GM23338 (cell line): Measurements from ENCODE around the gene C1orf210.

ENCODE experiments used
- CREB1 ChIP-seq: fragments of 250-450 bp; sonication (Bioruptor Pico); IDR thresholded peaks from 2 replicates; pipeline ENCODE4 v1.5.0; 2020; ENCODE audit warnings: low read depth, mild to moderate bottlenecking, moderate library complexity
- EZH2 ChIP-seq: fragments of 200-600 bp; sonication (generic); IDR thresholded peaks from one replicate; pipeline ENCODE4 v1.8.0; 2017; ENCODE audit warnings: antibody characterized with exemption, mild to moderate bottlenecking, low read depth; ENCODE audit not compliant: unreplicated experiment
- EZH2phosphoT487 ChIP-seq: fragments of 200-600 bp; sonication (generic); IDR thresholded peaks from one replicate; pipeline ENCODE4 v1.8.1; 2018; ENCODE audit warnings: antibody characterized with exemption; ENCODE audit not compliant: unreplicated experiment
- JUNB ChIP-seq: IDR thresholded peaks from one replicate; pipeline ENCODE4 v1.6.1; 2016; ENCODE audit warnings: antibody characterized with exemption; ENCODE audit not compliant: unreplicated experiment
- POLR2AphosphoS5 ChIP-seq: IDR thresholded peaks from 2 replicates; pipeline ENCODE4 v1.6.1; 2016; ENCODE audit warnings: antibody characterized with exemption, low read depth
- ZNF331 ChIP-seq: fragments of 250-450 bp; sonication (Bioruptor Pico); IDR thresholded peaks from 2 replicates; pipeline ENCODE4 v1.5.0; 2020; ENCODE audit warnings: low read depth, mild to moderate bottlenecking, moderate library complexity
- TF ChIP-seq, protein P1 (sequence below), 2 experiments: fragments of 200-600 bp in 1 of 2; sonication (generic) in 1 of 2; conservative IDR thresholded peaks; 2 replicates each; pipeline versions ENCODE4 v1.5.1 to v1.6.1; 2016 to 2017; ENCODE audit warnings: antibody characterized with exemption in 2 of 2, low read depth in 2 of 2, mild to moderate bottlenecking in 2 of 2, moderate library complexity in 1 of 2
- TF ChIP-seq, protein P2 (sequence below): IDR thresholded peaks from one replicate; pipeline ENCODE4 v1.6.1; 2018; ENCODE audit warnings: antibody characterized with exemption; ENCODE audit not compliant: unreplicated experiment

DNA sequence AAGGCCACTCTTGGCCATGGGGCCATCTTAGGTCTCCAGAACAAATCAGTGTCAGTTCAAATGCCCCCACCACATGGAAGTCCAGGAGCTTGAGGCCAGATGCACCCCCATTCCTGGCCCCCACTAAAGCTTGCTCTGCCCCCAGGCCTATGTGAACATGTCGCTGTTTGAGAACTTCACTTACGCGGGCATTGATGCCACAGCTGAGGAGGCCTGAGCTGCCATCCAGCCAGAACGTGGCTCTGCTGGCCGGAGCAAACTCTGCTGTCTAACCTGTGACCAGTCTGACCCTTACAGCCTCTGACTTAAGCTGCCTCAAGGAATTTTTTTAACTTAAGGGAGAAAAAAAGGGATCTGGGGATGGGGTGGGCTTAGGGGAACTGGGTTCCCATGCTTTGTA, 37.1 kb upstream of the C1orf210 start:
- TF ChIP-seq, protein P1, sequence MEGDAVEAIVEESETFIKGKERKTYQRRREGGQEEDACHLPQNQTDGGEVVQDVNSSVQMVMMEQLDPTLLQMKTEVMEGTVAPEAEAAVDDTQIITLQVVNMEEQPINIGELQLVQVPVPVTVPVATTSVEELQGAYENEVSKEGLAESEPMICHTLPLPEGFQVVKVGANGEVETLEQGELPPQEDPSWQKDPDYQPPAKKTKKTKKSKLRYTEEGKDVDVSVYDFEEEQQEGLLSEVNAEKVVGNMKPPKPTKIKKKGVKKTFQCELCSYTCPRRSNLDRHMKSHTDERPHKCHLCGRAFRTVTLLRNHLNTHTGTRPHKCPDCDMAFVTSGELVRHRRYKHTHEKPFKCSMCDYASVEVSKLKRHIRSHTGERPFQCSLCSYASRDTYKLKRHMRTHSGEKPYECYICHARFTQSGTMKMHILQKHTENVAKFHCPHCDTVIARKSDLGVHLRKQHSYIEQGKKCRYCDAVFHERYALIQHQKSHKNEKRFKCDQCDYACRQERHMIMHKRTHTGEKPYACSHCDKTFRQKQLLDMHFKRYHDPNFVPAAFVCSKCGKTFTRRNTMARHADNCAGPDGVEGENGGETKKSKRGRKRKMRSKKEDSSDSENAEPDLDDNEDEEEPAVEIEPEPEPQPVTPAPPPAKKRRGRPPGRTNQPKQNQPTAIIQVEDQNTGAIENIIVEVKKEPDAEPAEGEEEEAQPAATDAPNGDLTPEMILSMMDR (conservative IDR thresholded peaks at IDR 0.05; ENCODE audit: low read depth in 2 of 2): no peak
- TF ChIP-seq CREB1 (CRISPR knock-in tag) (no peak), POLR2AphosphoS5 (no peak), EZH2phosphoT487 (no peak), JUNB (no peak), EZH2 (no peak), ZNF331 (CRISPR knock-in tag) (no peak)
- TF ChIP-seq, protein P2, sequence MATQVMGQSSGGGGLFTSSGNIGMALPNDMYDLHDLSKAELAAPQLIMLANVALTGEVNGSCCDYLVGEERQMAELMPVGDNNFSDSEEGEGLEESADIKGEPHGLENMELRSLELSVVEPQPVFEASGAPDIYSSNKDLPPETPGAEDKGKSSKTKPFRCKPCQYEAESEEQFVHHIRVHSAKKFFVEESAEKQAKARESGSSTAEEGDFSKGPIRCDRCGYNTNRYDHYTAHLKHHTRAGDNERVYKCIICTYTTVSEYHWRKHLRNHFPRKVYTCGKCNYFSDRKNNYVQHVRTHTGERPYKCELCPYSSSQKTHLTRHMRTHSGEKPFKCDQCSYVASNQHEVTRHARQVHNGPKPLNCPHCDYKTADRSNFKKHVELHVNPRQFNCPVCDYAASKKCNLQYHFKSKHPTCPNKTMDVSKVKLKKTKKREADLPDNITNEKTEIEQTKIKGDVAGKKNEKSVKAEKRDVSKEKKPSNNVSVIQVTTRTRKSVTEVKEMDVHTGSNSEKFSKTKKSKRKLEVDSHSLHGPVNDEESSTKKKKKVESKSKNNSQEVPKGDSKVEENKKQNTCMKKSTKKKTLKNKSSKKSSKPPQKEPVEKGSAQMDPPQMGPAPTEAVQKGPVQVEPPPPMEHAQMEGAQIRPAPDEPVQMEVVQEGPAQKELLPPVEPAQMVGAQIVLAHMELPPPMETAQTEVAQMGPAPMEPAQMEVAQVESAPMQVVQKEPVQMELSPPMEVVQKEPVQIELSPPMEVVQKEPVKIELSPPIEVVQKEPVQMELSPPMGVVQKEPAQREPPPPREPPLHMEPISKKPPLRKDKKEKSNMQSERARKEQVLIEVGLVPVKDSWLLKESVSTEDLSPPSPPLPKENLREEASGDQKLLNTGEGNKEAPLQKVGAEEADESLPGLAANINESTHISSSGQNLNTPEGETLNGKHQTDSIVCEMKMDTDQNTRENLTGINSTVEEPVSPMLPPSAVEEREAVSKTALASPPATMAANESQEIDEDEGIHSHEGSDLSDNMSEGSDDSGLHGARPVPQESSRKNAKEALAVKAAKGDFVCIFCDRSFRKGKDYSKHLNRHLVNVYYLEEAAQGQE: no peak
